H9 (cell line): ENCODE data around the gene ABLIM1. TPM values are rescaled to one million over a fixed set of nuclear protein-coding genes. Genes with fewer than 3 reads are reported as not detected.

ENCODE experiments used
- DNase-seq: peaks from one replicate; pipeline ENCODE4 v3.0.0-alpha.2; 2017
- H2AFZ ChIP-seq: one replicate; pipeline ENCODE4 v1.6.1; 2013; ENCODE audit warnings: mild to moderate bottlenecking, low read length, control low read depth, moderate library complexity
- H2AK5ac ChIP-seq: 2 replicates; pipeline ENCODE4 v1.6.1; 2013; ENCODE audit warnings: low read length, control low read depth, mixed read lengths; ENCODE audit not compliant: insufficient read length
- H2BK120ac ChIP-seq: one replicate; pipeline ENCODE4 v1.6.1; 2013; ENCODE audit warnings: low read depth, mild to moderate bottlenecking, low read length, control low read depth, inconsistent platforms; ENCODE audit not compliant: poor library complexity, severe bottlenecking
- H2BK12ac ChIP-seq: 2 replicates; pipeline ENCODE4 v1.6.1; 2013; ENCODE audit warnings: low read length, control low read depth, mixed read lengths, low read depth; ENCODE audit not compliant: insufficient read length
- H2BK15ac ChIP-seq: 2 replicates; pipeline ENCODE4 v1.6.1; 2013; ENCODE audit warnings: low read depth, low read length, control low read depth
- H2BK20ac ChIP-seq: one replicate; pipeline ENCODE4 v1.6.1; 2013; ENCODE audit warnings: low read depth, mild to moderate bottlenecking, low read length, control low read depth, inconsistent platforms; ENCODE audit not compliant: poor library complexity, severe bottlenecking
- H2BK5ac ChIP-seq: 2 replicates; pipeline ENCODE4 v1.6.1; 2013; ENCODE audit warnings: low read length, control low read depth, mixed read lengths; ENCODE audit not compliant: insufficient read length
- H3K14ac ChIP-seq: 2 replicates; pipeline ENCODE4 v1.6.1; 2013; ENCODE audit warnings: low read length, control low read depth; ENCODE audit not compliant: insufficient read depth
- H3K18ac ChIP-seq: 2 replicates; pipeline ENCODE4 v1.6.1; 2013; ENCODE audit warnings: low read depth, mild to moderate bottlenecking, mixed read lengths, low read length, control low read depth; ENCODE audit not compliant: insufficient read length
- H3K23ac ChIP-seq: 2 replicates; pipeline ENCODE4 v1.6.1; 2013; ENCODE audit warnings: low read length, control low read depth, mixed read lengths, low read depth; ENCODE audit not compliant: insufficient read length
- H3K23me2 ChIP-seq: 2 replicates; pipeline ENCODE4 v1.6.1; 2013; ENCODE audit warnings: low read depth, mild to moderate bottlenecking, mixed read lengths, low read length, control low read depth; ENCODE audit not compliant: insufficient read length, poor library complexity, severe bottlenecking
- H3K27ac ChIP-seq: 2 replicates; pipeline ENCODE4 v1.5.1; 2013; ENCODE audit warnings: low read length, control low read depth, mixed read lengths, low read depth; ENCODE audit not compliant: insufficient read length
- H3K27me3 ChIP-seq: 2 replicates; pipeline ENCODE4 v1.6.1; 2013; ENCODE audit warnings: low read length, control low read depth, inconsistent platforms; ENCODE audit not compliant: insufficient read depth
- H3K4ac ChIP-seq: 2 replicates; pipeline ENCODE4 v1.6.1; 2013; ENCODE audit warnings: low read depth, mild to moderate bottlenecking, control low read depth, inconsistent platforms, low read length, moderate library complexity
- H3K4me1 ChIP-seq: 2 replicates; pipeline ENCODE4 v1.6.1; 2013; ENCODE audit warnings: low read length, control low read depth, inconsistent platforms; ENCODE audit not compliant: insufficient read depth
- H3K4me2 ChIP-seq: 2 replicates; pipeline ENCODE4 v1.6.1; 2013; ENCODE audit warnings: low read length, control low read depth, mixed read lengths; ENCODE audit not compliant: insufficient read length, insufficient read depth
- H3K56ac ChIP-seq: 2 replicates; pipeline ENCODE4 v1.6.1; 2013; ENCODE audit warnings: low read depth, mild to moderate bottlenecking, mixed read lengths, low read length, control low read depth; ENCODE audit not compliant: insufficient read length
- H3K79me1 ChIP-seq: 2 replicates; pipeline ENCODE4 v1.6.1; 2013; ENCODE audit warnings: low read depth, mild to moderate bottlenecking, moderate library complexity, low read length, control low read depth, inconsistent platforms; ENCODE audit not compliant: insufficient read depth, poor library complexity, severe bottlenecking
- H3K79me2 ChIP-seq: 2 replicates; pipeline ENCODE4 v1.6.1; 2013; ENCODE audit warnings: low read length, control low read depth, inconsistent platforms; ENCODE audit not compliant: insufficient read depth
- H3K9ac ChIP-seq: 2 replicates; pipeline ENCODE4 v1.6.1; 2013; ENCODE audit warnings: low read length, control low read depth, mixed read lengths; ENCODE audit not compliant: insufficient read length; ENCODE audit errors: extremely low read depth
- H3K9me3 ChIP-seq: one replicate; pipeline ENCODE4 v1.6.1; 2013; ENCODE audit warnings: low read depth, low read length, inconsistent platforms; ENCODE audit not compliant: control insufficient read depth
- H3T11ph ChIP-seq: one replicate; pipeline ENCODE4 v1.6.1; 2013; ENCODE audit warnings: mild to moderate bottlenecking, low read length, control low read depth, inconsistent platforms
- H4K20me1 ChIP-seq: one replicate; pipeline ENCODE4 v1.6.1; 2013; ENCODE audit not compliant: control insufficient read depth, insufficient read length, insufficient read depth
- H4K5ac ChIP-seq: 2 replicates; pipeline ENCODE4 v1.6.1; 2013; ENCODE audit warnings: low read depth, mild to moderate bottlenecking, mixed read lengths, low read length, control low read depth; ENCODE audit not compliant: insufficient read length
- H4K8ac ChIP-seq: replicated peaks from 2 replicates; pipeline ENCODE4 v1.6.1; 2013; ENCODE audit warnings: low read length, control low read depth, mixed read lengths, low read depth; ENCODE audit not compliant: insufficient read length
- H4K91ac ChIP-seq: 2 replicates; pipeline ENCODE4 v1.6.1; 2013; ENCODE audit warnings: low read depth, mild to moderate bottlenecking, moderate library complexity, mixed read lengths, low read length, control low read depth; ENCODE audit not compliant: insufficient read length
- H3K27ac Mint-ChIP-seq, 3 experiments: 2 replicates in 2 of 3; 3 replicates in 1 of 3; pipeline ENCODE4 v1.8.0; 2020 to 2021; ENCODE audit warnings: mixed read lengths in 3 of 3, mild to moderate bottlenecking in 1 of 3, moderate library complexity in 1 of 3
- H3K27me3 Mint-ChIP-seq: 2 replicates; pipeline ENCODE4 v1.8.0; 2021; ENCODE audit warnings: low read depth, mild to moderate bottlenecking, moderate library complexity, mixed read lengths
- H3K36me3 Mint-ChIP-seq, 3 experiments: 2 replicates in 2 of 3; 3 replicates in 1 of 3; pipeline ENCODE4 v1.8.0; 2020 to 2021; ENCODE audit warnings: low read depth in 3 of 3, mixed read lengths in 3 of 3; ENCODE audit not compliant: insufficient read depth in 1 of 3
- H3K4me1 Mint-ChIP-seq, 2 experiments: 2 replicates each; pipeline ENCODE4 v1.8.0; 2020; ENCODE audit warnings: mixed read lengths in 2 of 2
- H3K4me3 Mint-ChIP-seq, 2 experiments: 2 replicates in 1 of 2; 3 replicates in 1 of 2; pipeline ENCODE4 v1.8.0; 2020 to 2021; ENCODE audit warnings: mild to moderate bottlenecking in 2 of 2, mixed read lengths in 2 of 2, moderate library complexity in 1 of 2
- H3K9me3 Mint-ChIP-seq, 2 experiments: 2 replicates in 1 of 2; 3 replicates in 1 of 2; pipeline ENCODE4 v1.8.0; 2020; ENCODE audit warnings: mild to moderate bottlenecking in 2 of 2, mixed read lengths in 2 of 2, moderate library complexity in 1 of 2
- CTCF ChIP-seq: fragments of 200-600 bp; sonication (generic); conservative IDR thresholded peaks from 3 replicates; pipeline ENCODE4 v1.8.0; 2021; ENCODE audit warnings: antibody characterized with exemption, mild to moderate bottlenecking
- WGBS: extraction: QIAGEN DNeasy Blood & Tissue Kit; methylation state at CpG from one replicate; pipeline ENCODE4 v1.1.7; 2013; ENCODE audit warnings: missing lambda C conversion rate, low lambda C conversion rate, mixed read lengths; ENCODE audit not compliant: insufficient read length; ENCODE audit errors: extremely low coverage; 5-methylcytosine and 5-hydroxymethylcytosine counted together
- total RNA-seq: library from RNA; stranded (reverse); gene quantifications from 2 replicates; pipeline ENCODE4 v1.2.1, GENCODE V29; 2021

The ABLIM1 gene
- total RNA-seq, 1 experiment from 2014 or later = 32.1 TPM

- no peaks in the 10 kb centered on the region for H3K36me3 Mint-ChIP-seq
- WGBS = no CpG with 5 or more reads among the region's 2 CpGs
- no peak for TF ChIP-seq CTCF
Measured at GRCh38 chr10:114686013-114686412, 27.9 kb upstream of the ABLIM1 start.

More at GRCh38 chr10:114686013-114686412, 27.9 kb upstream of the ABLIM1 start:
- Mint-ChIP-seq H3K4me3 (no peak overlapping the region), H3K27ac (no peak overlapping the region), H3K27me3 (no peaks in the 10 kb centered on the region), H3K9me3 (no peaks in the 10 kb centered on the region), H3K4me1 (peaks cover 3 to 9% of the 10 kb centered on the region in 2 experiments; a peak in 3 of 4 replicates)
- no peaks in the 10 kb centered on the region for H3K79me1 ChIP-seq
- H3K27ac ChIP-seq = no peak overlapping the region
- H2AFZ ChIP-seq = no peak overlapping the region
- H2BK12ac ChIP-seq = no peak overlapping the region
- H3K23ac ChIP-seq = no peak overlapping the region
- no peak overlapping the region for H2BK120ac ChIP-seq
- H4K8ac ChIP-seq = no peak overlapping the region
- no peak overlapping the region for H3K14ac ChIP-seq
- no peak overlapping the region for H4K91ac ChIP-seq
- DNase-seq = no peak
- H3K9me3 ChIP-seq = no peaks in the 10 kb centered on the region
- no peak overlapping the region for H2BK5ac ChIP-seq
- H3K4ac ChIP-seq = no peak overlapping the region
- no peak overlapping the region for H3K56ac ChIP-seq
- no peak overlapping the region for H2BK15ac ChIP-seq
- H3K27me3 ChIP-seq = no peaks in the 10 kb centered on the region
- H3K9ac ChIP-seq = no peak overlapping the region
- H3K79me2 ChIP-seq = no peaks in the 10 kb centered on the region
- no peak overlapping the region for H3T11ph ChIP-seq
- no peak overlapping the region for H4K5ac ChIP-seq
- H2BK20ac ChIP-seq = no peak overlapping the region
- no peak overlapping the region for H3K18ac ChIP-seq
- H3K4me1 ChIP-seq = no peaks in the 10 kb centered on the region
- H3K23me2 ChIP-seq = no peaks in the 10 kb centered on the region
- H3K4me2 ChIP-seq = no peak overlapping the region
- no peak overlapping the region for H2AK5ac ChIP-seq
- no peaks in the 10 kb centered on the region for H4K20me1 ChIP-seq
